Stimulated activated CD8-positive, alpha-beta memory T cell treated with anti-CD3 and anti-CD28 coated beads, Interleukin-4, amount 100 ng/mL, for 4 hours (primary cell): Measurements from ENCODE around the gene CFAP77.

Source experiments
- DNase-seq, 2 donors: peaks; one replicate each; pipeline ENCODE4 v3.0.0-alpha.2; 2020; ENCODE audit warnings: low read depth in 2 of 2, low spot score in 1 of 2

The CFAP77 gene

DNA sequence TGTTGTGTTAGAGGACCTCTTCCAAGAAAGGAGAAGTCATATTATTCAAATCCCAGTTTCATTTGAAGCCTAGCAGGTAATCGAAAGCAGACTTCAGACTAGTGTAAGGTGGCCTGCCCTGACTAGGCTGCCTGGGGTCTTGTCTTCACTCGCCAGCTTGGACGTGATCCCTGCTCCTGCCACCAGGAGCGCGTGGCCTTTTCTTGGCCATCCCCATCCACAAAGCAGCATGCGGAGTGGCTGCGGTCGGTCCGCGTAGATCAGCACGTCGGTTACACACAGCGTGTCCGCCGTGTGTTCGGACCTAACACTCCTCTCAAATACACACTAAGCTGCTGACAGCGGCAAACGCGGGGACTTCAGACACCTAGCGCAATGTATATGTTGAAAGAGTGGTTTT is 37.3 kb downstream of the CFAP77 start:
- DNase-seq = no peak

DNA sequence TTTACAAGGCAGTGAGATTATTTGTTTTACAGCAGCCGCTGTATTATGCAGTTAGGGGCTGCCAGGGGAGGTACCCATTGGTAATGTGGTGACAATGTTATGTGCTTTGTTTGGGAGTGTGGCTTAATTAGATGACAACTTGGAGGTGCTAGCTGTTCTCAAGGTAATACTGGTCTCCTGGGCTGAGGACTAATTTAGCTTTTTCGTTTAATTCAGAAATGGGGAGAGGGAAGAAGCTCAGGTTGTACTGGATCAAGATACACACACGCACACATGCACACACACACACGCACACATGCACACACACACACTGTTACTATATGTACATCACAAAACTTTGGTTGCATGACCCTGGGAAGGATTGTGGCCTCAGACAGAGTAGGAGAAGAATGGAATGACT is 37.9 kb downstream of the CFAP77 start:
- DNase-seq = no peak

DNA sequence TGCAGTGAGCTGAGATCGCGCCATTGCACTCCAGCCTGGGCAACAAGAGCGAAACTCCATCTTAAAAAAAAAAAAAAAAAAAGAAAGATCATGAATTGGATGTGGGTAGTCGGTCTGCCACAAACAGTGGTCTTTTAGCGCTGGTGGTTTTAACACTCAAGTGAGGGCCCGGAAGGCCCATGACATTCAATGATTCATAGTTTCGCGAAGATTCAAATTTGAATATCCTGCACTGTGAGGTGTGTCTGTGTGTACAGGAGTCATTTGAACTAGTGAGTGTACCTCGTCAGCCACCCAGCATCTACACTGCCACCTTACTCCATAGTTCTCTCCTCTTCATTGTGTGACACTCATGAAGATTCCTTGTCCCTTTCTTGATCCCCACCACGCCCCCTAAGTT is 41.3 kb downstream of the CFAP77 start:
- DNase-seq = peak; percentile 3 to 13

DNA sequence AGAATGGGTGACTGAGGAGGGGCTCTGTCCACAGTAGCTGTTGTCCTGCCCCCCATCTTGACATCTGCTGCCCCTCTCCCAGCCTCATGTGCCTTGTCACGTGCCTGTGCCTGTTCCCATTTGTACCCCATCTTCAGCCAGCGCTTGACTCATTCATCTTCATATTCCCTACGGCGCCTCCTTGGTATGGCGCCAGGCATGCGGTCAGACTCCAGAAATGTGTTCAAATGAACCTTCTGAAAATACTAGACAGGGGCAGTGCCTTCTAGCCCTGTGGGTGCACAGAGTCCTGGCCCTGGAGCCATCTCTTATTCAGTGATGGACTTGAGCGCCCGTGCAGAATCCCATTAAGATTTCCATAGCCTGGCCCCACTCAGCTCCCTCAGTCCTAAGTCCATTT is 46.2 kb downstream of the CFAP77 start:
- DNase-seq = no peak

DNA sequence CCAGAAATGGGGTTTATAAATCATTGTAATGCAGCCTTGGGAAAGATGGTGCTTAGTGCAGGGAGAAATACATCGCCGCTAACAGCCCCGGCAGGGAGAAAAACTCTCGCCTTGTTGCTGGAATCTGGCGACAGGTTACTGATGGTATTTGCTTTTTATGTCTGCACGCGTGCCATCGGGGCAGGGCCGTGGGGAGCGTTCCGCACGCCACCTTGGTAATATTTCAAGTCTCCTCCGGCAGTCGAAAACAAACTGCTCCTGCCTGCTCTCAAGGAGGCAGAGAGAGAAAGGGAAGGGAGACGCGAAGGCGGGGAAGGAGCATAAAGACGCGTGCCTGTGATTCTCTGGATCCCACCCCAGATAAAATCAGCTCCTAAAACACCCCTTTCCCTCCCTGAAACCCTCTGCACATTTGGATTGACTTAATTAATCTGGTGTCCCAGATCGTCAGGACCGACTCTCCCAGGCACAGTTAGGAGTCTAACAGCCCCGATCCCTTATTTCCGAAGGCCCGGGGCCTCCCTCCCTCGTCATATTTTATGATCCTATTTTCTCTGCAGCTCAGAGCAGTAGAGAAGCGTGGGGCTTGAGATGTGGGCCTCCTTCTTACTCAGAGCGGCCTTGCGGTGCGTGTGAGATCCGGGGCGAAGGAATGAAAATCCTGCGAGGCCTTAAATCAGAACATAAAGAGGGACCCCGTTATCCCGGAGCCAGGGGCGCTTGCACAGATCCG is 47.7 kb downstream of the CFAP77 start:
- no peak for DNase-seq

DNA sequence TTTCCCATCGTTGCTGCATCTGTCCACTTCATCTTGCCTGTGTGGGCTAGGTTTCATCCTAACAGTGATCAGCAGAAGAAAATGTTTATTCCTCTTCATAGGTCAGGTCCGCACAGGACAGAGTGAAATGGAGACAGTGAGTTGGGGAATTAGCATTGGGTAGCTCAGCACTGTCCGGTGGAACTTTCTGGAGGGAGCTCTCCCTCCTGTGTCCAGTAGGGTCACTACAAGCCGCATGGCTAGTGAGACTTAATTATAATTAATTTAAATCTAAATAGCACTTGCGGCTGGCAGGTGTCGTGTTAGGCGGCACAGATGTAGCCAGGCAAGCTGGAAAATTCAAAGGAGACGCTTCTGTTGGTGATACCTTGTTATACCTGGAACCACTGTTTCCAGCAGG is 48.4 kb downstream of the CFAP77 start:
- DNase-seq = no peak

DNA sequence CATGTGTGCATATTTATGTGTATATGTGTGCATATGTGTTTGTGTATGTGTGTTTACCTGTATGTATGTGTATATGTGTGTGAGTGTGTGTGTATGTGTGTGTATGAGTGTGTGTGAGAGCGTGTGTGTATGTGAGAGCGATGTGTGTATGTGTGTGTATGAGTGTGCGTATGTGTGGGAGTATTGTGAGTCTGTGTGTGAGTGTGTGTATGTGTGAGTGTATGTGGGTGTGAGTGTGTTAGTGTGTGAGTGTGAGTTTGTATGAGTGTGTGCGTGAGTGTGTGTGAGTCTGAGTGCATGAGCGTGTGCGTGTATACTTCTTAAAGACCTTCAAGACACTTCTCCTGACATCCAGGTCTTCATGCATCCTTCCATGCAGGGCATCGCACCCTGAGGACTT is 49.6 kb downstream of the CFAP77 start:
- no peak for DNase-seq

DNA sequence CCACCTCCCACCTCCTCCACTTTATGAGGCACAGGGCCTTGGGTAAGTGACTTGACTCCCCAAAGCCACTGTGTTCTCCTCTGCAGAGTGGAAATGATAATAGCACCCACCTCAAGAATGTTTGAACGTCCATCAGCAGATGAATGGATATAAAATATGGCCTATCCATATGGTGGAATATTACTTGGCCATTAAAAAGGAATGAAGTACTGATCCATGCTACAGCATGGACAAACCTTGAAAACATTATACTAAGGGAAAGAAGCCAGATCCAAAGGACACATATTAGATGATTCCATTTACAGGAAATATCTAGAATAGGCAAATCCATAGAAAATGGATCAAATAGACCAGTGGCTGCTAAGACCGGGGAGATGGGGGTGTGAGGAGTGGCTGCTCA is 50.2 kb downstream of the CFAP77 start:
- DNase-seq = no peak

DNA sequence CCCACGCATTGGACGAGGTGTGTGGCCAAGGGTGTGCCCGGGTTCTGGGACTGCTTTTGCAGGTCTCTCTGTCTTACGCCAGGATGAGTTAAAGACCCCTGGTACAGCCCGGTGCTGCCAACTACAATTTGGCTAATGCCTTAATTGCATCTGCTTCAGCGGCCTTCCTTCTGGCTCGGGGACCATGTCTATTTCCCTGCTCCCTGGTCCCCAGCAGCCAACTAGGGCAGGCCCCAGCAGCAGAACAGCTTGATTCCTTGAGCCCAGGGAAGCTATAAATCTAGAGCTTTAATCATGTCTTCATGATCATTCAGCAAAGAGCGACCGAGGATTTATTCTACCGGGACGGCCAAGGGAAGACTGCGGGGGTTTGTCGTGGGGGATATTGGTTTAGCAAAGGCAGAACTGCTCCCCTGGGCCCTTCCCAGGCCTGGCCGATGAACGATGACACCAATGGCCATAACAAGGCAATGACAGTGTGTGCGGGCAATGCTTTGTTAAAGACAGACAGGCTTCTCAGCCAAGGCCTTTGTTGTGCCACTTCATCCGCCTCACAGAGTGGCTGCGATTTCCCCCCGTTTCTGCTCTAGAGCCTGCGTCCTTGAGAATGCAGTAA is 51.4 kb downstream of the CFAP77 start:
- DNase-seq = no peak

DNA sequence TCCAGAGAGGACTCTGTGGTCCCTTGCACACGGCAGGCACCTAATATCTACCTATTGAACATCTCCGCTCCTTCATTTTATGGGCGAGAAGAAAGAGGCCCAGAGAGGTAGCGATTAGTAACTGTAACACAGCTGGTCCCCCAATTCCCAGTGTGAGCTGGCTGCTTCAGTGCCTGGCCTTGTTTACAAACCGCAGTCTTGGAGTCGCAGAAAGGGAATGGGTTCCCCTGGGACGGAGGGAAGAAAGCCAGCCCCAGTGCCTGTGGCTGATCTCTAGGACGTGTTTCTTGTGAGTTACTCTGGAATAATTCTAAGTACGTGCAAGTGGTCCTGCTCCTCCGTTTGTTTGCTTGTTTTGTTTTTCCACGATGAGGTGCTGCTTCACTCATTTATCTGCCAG is 52.0 kb downstream of the CFAP77 start:
- DNase-seq = no peak

DNA sequence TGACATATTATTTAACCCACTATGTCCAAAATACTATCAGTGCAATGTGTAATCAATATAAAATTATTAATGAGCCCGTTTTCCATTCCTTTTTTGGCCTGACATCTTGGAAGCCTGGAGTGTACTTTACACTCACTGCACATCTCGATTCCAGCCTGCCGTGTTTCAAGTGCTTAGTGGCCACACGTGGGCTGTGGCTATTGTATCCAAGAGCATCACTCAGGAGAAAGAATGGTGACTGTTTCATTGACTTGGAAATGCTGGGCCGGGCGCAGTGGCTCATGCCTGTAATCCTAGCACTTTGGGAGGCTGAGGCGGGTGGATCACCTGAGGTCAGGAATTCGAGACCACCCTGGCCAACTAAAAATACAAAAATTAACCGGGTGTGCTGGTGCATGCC is 54.5 kb downstream of the CFAP77 start:
- no peak for DNase-seq

DNA sequence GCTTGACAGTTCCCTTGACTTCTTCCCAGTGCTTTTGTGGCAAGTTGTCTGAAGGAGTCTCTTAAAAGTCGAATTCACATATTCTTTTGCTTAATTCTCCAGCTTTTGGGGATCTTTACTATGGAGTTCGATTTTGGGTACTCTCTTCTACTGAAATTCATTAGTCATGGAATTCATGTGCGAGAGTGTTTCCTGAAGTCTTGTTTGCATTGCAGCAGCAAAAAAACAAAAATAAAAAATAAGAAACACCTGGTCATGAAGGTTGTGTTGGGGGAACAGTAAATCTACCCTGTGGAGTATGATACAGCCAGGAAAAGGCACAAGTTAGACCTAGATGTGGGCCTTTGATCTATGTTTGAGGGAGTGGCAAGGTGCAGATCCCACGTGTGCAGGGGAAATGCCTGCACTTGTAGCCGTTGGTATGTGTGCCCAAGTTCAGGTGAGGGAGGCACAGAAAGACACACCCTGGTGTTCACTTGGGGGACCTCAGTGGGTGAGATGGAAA is 55.2 kb downstream of the CFAP77 start:
- DNase-seq = no peak

DNA sequence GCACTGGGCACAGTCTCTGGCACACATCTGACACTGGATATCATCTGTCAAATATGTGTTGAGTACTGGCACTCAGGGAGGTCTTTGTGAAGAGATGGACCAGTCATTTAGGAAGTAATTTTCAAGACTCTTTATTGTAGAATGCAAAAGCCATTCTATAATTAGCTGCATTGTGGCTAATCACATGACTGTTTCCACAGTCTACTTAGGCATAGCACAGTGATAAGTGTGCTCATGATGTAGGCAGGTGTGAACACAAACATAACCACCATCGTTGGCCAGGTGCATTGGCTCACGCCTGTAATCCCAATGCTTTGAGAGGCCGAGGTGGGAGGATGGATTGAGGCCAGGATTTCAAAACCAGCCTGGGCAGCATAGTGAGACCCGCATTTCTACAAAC is 62.2 kb downstream of the CFAP77 start:
- no peak for DNase-seq

DNA sequence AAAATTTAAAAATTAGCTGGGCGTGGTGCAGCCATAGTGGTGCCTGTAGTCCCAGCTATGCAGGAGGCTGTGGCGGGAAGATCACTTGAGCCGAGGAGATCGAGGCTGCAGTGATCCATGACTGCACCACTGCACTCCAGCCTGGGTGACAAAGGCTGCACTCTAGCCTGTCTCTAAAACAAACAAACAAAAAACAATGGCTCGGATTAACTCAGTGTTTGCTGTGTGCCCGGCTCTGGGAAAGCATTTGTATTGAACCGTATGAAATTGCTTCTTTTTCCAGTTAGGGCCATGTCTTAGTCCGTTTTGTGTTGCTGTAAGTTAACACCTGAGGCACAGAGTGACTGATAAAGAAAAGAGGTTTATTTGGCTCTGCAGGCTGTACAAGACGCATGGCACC is 62.6 kb downstream of the CFAP77 start:
- DNase-seq = no peak

DNA sequence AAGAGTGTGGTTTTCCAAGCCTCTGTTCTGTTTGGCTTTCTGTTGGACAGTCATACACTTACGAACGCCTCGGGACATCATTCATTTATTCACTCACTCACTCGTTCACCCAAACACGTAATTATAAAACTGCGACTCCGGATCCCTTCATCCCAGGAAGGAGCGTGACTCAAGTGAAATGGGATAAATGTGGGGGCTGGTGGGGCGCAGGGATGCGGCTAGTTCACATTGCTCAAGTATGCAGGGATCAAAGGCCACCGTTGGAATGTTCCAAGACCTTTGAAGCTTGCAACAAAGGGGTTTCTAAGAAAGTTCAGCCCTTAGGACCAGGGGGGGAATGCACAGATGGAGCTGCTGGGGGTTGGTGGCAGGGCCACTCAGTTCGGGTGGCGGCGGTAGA is 64.2 kb downstream of the CFAP77 start:
- DNase-seq = no peak

DNA sequence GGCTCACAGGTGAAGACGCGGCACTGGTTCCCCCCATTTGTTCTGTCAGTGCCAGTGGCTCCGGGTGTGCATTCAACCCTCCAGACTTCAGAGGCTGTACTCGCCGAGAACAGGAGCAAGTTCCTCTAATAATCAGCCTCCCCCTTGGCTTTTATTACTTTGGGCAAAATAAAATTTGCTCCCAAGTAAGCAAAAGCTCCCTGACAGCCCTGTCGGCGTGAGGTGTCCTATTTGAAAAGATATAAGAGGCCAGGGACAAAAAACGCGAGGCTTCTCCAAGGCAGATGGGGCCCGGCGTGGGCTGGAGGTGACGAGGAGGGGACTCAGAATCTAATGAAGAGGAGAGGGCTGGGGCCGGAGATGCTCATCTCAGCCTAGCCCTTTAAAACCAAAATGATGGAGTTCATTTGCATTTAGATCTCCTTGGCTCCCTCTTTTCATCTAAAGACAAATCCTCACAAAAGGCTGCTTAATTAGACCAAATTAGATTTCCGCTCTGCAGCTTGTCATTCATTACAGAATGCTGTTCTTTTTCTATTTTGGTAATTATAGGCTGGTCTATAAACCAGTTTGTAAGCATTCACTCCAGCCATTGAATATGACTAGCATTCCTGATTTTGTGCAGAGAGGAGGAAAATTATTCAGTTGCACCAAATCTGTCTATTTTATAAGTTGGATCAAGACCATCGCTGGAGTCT is 68.5 kb downstream of the CFAP77 start:
- DNase-seq = no peak

DNA sequence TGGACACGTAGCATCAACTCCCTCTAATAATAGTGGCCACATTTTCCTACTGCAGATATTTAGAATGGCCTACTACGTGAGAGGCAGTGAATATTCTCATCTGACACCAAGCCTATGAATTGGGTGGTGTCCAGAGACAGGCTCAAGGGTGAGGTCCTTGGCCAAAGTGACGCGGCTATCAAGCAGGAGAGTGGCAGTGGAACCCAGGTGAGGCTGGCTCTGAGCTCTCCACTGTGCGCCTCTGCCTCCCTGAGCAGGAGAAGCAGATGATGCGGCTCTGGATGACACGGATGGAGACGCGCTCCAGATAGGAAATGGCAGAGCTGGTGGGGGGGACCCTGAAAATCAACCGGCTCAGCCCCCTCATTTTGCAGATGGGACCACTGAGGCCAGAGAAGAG is 69.7 kb downstream of the CFAP77 start:
- DNase-seq = no peak

DNA sequence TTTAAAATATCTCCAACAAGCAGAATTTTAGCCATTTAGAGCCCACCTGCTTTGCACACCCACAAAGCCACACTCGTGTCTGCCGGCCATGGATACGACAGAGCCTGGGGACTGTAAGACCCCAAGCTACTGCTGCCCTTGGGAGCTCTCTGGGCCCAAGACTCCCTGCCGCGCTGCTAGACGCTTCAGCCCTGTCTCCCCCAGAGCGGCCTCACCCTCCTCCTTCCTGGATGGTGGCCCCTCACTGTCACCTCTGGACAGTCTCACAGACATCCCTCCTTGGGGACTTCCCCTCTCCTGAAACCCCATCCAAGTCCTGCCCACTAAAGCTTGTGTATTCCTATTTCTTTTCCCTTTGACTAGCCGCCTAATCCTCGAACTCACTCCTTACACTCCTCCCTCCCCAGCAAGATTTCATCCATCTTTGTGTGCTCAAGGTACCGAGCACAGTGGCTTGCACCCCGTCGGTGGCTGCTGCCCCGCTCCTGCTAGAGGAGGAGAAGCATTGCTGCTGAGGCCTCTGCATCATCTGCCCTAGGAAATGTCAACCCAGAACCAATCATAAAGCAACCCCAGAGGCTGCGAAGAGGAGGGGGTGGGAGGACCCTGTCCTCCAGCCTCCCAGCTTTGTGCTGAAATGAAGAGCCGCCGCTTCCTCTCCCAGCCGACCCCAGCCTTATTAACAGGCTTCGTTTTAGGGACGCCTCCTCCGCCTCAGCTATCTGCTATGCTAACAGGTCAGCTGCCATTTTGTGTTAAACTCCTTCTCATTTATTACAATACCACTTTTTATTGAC is 71.2 kb downstream of the CFAP77 start:
- DNase-seq = no peak

DNA sequence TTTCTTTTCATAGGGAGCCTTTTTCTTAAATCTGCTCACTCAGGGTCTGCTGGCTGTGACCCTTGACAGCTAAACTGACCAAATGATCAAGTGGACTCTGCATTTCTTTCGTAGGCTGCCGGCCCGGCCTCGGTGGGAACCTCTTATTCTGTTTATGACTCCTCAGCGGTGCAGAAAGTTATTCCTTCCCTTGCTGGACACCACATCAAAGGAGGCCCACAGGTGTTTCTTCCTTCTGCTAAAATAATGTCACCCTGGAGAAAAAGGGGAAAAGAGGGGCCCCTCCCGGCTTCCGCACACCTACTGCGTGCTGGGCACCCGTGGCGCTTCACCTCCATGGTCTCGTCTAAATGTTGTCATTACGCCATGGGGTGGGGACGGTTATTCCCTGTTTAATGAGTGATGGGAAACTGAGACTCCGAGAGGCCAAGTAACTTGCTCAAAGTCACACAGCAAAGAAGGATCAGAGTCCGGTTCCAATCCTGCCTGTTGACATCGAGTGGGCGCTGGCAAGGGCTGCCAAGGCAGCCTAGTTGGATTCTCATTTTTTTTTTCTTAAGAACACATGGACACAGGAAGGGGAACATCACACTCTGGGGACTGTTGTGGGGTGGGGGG is 72.3 kb downstream of the CFAP77 start:
- DNase-seq = no peak

DNA sequence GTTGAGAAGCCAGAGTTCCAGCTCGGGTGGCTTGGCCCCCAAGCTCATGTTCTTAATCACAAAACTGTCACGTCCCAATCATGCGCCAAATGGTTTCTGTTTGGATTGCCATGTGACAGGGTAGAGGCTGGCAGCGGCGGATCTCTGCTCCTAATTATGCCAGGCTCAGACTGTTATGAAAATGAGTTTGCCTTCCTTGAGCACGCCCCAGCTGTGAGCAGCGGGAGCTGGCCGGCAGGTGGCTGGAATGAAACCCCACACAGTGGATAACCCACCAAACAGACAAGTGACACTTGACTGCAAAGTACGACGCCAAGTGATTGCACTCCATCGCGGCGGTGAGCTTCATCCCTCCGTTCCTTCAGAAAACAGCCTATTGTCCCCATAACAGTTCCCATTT is 75.4 kb downstream of the CFAP77 start:
- DNase-seq = no peak

DNA sequence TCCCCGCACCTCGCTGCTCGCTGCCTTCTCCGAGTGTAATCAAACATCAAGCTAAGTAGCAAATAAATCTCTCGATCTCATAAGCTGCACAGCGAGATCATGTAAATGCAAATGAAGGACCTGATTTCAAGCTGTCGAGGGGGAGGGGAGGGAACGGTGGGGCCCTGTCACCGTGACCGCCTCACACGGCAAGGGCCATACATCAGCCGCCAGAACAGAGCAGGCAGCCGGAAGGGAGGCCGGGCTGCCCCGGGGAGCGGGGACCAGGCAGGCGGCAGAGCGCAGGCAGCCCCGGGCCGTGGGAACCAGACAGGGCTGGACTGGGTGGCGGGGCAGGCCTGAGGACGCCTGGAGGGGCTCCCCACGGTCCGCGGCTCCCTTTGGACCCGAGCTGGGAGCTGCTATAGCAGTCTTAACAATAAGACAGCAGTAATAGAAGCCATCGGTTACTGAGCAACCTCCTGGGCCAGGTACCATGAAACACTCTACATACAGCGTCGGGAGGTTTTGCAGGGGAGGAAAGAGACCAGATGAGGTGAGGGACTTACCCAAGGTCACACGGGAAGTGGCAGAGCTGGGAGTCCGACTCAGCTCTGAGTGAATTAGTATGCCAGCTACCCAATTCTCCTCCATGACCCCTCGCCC is 76.8 kb downstream of the CFAP77 start:
- peak in 1 of 2 donors; percentile 11 for DNase-seq
